ENCODE measurements around the gene TMCO2.

- TF ChIP-seq, protein P1, sequence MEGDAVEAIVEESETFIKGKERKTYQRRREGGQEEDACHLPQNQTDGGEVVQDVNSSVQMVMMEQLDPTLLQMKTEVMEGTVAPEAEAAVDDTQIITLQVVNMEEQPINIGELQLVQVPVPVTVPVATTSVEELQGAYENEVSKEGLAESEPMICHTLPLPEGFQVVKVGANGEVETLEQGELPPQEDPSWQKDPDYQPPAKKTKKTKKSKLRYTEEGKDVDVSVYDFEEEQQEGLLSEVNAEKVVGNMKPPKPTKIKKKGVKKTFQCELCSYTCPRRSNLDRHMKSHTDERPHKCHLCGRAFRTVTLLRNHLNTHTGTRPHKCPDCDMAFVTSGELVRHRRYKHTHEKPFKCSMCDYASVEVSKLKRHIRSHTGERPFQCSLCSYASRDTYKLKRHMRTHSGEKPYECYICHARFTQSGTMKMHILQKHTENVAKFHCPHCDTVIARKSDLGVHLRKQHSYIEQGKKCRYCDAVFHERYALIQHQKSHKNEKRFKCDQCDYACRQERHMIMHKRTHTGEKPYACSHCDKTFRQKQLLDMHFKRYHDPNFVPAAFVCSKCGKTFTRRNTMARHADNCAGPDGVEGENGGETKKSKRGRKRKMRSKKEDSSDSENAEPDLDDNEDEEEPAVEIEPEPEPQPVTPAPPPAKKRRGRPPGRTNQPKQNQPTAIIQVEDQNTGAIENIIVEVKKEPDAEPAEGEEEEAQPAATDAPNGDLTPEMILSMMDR (IDR thresholded peaks at IDR 0.05) = no peak
- TF ChIP-seq POLR2A (IDR thresholded peaks at IDR 0.05) = no peak
Measured at GRCh38 chr1:40247655-40248054, at the start of gene TMCO2.

Measured in heart left ventricle (tissue), 13 donors.